GM21723 (cell line): ENCODE data around the gene GPR142.

Experiments
- ATAC-seq: cut with Tn5 transposase; IDR thresholded peaks from one replicate; pipeline ENCODE4 v1.9.1; 2021; ENCODE audit warnings: mild to moderate bottlenecking, moderate library complexity; ENCODE audit not compliant: unreplicated experiment

GPR142 gene

DNA sequence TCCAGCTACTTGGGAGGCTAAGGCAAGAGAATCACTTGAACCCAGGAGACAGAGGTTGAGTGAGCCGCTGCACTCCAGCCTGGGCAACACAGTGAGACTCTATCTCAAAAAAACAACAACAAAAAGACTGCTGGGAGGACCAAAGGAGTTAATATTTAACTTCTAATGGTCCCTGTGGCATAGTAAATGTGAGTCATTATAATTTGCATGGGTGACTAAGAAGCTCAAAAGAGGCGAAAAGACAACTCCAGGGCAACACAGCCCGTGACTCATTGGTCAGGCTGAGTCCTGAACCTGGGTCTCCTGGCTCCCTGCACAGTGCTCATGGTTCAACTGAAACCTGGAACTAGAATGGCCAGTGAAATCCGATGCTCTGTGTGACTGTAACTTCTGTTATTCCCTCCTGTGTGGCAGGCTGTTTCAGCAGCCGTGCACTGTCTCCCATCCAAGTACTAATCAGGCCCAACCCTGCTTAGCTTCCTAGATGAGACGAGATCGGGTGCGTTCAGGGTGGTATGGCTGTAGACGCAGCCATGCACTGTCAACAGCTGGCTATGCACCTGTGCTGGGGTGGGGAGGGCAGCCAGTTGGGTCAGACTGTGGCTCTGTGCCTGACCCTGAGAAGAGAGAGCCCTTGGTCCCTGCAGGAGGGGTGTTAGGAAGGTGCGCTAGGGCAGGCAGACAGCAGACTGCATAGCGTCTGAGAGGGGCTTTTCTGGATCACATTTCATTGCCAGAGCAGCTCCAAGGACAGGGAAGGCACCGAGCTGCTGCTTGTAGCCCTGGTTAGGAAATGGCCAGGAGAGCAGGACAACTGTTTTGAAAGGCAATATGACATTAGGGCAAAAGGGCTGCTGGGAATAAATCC, 50.1 kb downstream of the GPR142 start:
- peak; percentile 67 for ATAC-seq

DNA sequence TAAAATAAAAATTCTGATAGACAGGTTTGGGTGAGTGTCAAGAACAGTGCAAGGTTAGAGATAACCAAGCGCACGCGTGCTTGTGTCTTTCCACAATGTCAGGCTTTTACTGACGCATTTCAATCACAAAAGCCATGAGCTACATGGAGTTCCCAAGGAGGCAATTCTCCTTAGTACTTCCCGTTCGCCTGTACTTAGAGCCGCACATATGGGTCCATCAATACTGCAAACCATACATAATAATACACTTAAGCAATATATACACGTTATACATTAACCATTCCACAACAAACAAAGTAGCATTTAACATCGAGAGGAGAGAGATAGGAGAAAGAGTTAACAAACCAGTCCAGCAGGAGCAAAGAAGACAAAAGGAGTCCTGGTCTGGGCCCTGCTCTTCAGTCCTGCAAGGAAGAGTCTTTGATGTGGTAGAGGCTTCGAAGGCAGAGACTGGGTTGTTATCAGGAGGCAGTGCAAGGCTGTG, 52.7 kb downstream of the GPR142 start:
- no peak for ATAC-seq
